ENCODE measurements around the gene BPIFA3. TPM values are rescaled to one million over a fixed set of nuclear protein-coding genes. Genes with fewer than 3 reads are reported as not detected.

The BPIFA3 gene
- total and polyA plus RNA-seq, 11 donors, result not detected

DNA sequence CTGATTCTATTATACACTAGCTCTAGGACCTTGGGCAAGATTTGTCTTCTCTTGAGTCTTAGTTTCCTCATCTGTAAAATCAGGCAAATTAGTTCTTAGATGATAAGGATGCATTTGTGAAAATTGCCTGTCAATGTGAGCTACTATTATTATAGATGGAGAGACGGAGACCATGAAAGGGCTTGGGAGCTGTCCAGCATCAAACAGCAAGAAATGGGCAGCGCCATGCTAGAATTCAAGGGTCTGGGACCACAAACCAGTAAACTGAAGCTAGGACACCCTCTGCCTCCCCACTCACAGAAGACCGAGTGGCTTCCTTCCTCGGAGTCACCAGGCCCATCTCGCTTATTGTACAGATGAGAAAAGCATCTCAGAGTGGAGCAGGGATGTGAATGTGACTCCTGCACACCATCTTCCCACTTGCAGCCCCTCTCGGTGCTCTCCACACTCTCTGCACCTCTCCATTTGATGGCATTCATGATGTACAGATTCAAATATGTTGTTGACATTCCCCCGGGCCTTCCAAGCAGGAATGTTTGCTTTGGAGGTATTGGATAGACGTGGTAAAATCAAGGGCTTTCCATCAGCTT lies 24.1 kb upstream of the BPIFA3 start:
- H3K4me3 ChIP-seq, result no peak overlapping the region
- intact Hi-C loops (cut with DNase I), result no loop called here
- DNase-seq (no peak), ATAC-seq (no peak)
- no peaks in the 10 kb centered on the region for H3K36me3 ChIP-seq
- H3K27me3 ChIP-seq, result peaks cover 0 to 38% (median 4%) of the 10 kb centered on the region in 9 donors
- H3K9me3 ChIP-seq, result no peaks in the 10 kb centered on the region
- WGBS, 4 donors, result 60 to 61% (median 61%) methylated on average over 8 of the region's 8 CpGs
- H3K4me1 ChIP-seq, result no peaks in the 10 kb centered on the region
- no peak overlapping the region for H3K27ac ChIP-seq
- TF ChIP-seq, protein P1, sequence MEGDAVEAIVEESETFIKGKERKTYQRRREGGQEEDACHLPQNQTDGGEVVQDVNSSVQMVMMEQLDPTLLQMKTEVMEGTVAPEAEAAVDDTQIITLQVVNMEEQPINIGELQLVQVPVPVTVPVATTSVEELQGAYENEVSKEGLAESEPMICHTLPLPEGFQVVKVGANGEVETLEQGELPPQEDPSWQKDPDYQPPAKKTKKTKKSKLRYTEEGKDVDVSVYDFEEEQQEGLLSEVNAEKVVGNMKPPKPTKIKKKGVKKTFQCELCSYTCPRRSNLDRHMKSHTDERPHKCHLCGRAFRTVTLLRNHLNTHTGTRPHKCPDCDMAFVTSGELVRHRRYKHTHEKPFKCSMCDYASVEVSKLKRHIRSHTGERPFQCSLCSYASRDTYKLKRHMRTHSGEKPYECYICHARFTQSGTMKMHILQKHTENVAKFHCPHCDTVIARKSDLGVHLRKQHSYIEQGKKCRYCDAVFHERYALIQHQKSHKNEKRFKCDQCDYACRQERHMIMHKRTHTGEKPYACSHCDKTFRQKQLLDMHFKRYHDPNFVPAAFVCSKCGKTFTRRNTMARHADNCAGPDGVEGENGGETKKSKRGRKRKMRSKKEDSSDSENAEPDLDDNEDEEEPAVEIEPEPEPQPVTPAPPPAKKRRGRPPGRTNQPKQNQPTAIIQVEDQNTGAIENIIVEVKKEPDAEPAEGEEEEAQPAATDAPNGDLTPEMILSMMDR (IDR thresholded peaks at IDR 0.05), result no peak
- TF ChIP-seq POLR2A (IDR thresholded peaks at IDR 0.05), result no peak

DNA sequence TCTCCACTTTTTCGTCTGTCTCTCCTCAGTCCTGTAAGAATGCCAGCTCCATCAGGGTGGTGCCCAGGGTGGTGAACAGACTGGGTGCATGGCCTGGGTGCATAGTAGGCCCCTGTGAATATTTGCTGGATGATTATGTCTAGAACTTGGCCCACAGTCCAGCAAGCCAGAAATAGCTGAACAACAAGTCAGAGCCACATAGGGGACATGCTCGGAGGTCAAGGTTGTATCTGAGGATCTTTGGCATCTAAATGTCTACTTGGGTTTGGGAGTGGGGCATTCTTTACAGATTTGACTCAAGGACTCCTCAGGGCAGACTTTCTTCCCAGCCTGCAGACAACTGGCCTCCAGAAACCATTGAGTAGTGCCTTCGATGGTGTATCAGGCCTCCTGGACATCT lies 18.1 kb upstream of the BPIFA3 start:
- no peak overlapping the region for H3K4me3 ChIP-seq
- intact Hi-C loops (cut with DNase I), result no loop called here
- DNase-seq (no peak), ATAC-seq (no peak)
- H3K36me3 ChIP-seq, result no peaks in the 10 kb centered on the region
- TF ChIP-seq, protein P1 (IDR thresholded peaks at IDR 0.05), result no peak
- no peak for TF ChIP-seq POLR2A (IDR thresholded peaks at IDR 0.05)
- H3K4me1 ChIP-seq, result no peaks in the 10 kb centered on the region
- WGBS, 4 donors, result 75 to 79% (median 77%) methylated on average over 3 of the region's 3 CpGs
- peaks cover 0 to 21% (median 0%) of the 10 kb centered on the region in 9 donors for H3K27me3 ChIP-seq
- no peaks in the 10 kb centered on the region for H3K9me3 ChIP-seq
- H3K27ac ChIP-seq, result no peak overlapping the region

DNA sequence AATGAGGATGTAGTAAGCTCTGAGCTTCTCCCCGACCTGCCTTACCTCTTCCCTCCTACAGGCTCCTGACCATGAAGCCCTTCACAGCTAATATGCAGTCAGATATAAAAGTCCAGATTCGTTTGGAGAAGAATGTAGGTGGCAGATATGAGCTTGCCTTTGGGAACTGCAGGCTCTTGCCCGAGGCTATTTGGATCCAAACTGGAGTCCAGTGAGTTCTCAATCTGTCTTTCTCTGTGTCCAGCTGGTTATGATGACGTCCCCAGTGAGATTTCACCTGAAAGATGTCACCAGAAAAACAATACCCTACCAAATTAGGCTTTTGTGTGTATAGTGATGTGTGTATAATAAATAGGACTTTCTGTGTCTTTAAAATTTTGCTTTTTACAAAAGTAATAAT lies 14.7 kb upstream of the BPIFA3 start:
- no peak overlapping the region for H3K4me3 ChIP-seq
- intact Hi-C loops (cut with DNase I), result no loop called here
- DNase-seq (no peak), ATAC-seq (no peak)
- H3K9me3 ChIP-seq, result no peaks in the 10 kb centered on the region
- TF ChIP-seq POLR2A (IDR thresholded peaks at IDR 0.05), result no peak
- TF ChIP-seq, protein P1 (IDR thresholded peaks at IDR 0.05), result no peak
- peaks cover 0 to 13% (median 0%) of the 10 kb centered on the region in 9 donors for H3K27me3 ChIP-seq
- no peaks in the 10 kb centered on the region for H3K36me3 ChIP-seq
- no peaks in the 10 kb centered on the region for H3K4me1 ChIP-seq
- WGBS, 4 donors, result 45 to 53% (median 52%) methylated on average over 4 of the region's 4 CpGs
- no peak overlapping the region for H3K27ac ChIP-seq

DNA sequence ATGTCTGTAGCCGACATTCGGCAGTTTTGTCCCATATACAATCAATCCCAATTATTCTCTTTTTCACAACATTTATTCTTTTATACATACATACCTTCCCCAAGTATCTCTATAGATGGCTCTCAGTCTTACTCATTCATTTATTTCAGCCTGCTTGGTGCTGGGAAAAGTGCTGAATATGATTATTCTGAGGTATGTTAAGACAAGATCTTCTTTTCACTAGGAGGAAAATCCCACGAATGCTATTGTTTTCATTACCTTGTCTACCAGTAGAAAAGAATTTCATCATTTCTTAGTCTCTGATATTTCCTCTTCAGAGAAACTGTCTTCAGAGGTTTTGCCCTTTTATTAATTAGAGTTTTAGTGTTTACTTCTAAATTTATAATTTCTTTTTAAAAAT lies 13.7 kb upstream of the BPIFA3 start:
- Histone ChIP-seq H3K9me3 (no peaks in the 10 kb centered on the region), H3K36me3 (no peaks in the 10 kb centered on the region), H3K4me3 (no peak overlapping the region), H3K27ac (no peak overlapping the region), H3K4me1 (no peaks in the 10 kb centered on the region), H3K27me3 (peaks cover 0 to 11% (median 0%) of the 10 kb centered on the region in 9 donors)
- no peak for ATAC-seq
- no peak for DNase-seq
- WGBS, 4 donors, result 80 to 85% (median 84%) methylated on average over 3 of the region's 3 CpGs
- intact Hi-C loops (cut with DNase I), result no loop called here
- TF ChIP-seq, protein P1 (IDR thresholded peaks at IDR 0.05), result no peak
- no peak for TF ChIP-seq POLR2A (IDR thresholded peaks at IDR 0.05)
